Adrenal gland (tissue), 5 donors: ENCODE data around the gene TACC2.
A peak's percentile ranks its signal among the peaks of the same experiment; 100 is the strongest.

Experiments used
- POLR2A ChIP-seq, 2 donors: fragments of 450-650 bp; IDR thresholded peaks; one replicate each; pipeline ENCODE4 v1.6.1; 2017; ENCODE audit warnings: antibody characterized with exemption in 2 of 2, mild to moderate bottlenecking in 2 of 2, moderate library complexity in 1 of 2
- TF ChIP-seq, protein P1 (sequence below), 6 experiments: fragments of 450-650 bp in 4 of 6; fragments of 200-600 bp in 2 of 6; sonication (generic) in 1 of 6; IDR thresholded peaks; 1 replicate in 5 of 6; 2 replicates in 1 of 6; pipeline versions ENCODE4 v1.5.1 to v1.8.0; 2016 to 2021; ENCODE audit warnings: antibody characterized with exemption in 6 of 6, mild to moderate bottlenecking in 2 of 6, moderate library complexity in 1 of 6
- donor health status: DM: no; HTN: no; CAD: no.

DNA sequence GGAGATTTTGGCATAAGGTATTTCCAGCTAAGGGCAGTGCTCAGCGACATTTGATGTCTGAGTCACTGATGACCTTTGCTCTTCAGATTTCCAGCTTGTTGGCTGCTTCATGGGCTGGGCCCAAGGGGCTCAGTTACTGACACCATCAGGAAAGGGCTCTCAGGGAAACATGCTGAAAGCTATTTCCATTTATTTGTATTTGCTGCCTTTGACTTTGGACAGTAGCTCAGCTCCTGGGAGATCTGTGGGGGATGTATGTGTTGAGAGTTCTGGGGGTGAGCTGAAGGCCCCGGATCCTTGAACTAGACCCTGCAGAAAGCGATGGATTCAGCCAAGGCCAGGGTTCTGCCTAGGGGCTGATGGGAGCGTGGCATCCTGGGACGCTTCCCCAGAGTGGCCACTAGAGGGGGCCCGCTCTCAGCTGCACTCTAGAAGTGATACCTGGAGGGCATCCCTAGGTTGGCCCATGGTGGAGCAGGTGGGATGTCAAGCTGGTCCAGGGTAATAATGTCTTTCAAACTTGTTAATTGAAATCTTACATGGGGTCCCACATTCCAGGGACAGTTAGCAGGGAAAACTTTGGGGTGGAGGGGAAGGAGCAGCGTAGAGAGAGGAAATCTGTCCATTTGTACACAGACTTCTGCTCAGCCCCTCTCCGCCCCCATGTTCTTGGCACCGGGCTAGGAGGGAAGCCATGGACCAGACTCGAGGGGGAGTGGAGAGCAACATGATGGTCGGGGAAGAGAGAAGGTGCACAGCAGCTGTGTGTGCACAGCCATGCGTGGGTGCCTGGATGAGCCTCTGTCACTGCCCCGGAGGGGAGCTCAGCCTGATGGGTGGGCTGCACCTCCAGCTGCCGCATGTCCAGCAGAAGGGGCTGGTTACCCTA, 279.1 kb downstream of the TACC2 start:
- TF ChIP-seq, protein P1, sequence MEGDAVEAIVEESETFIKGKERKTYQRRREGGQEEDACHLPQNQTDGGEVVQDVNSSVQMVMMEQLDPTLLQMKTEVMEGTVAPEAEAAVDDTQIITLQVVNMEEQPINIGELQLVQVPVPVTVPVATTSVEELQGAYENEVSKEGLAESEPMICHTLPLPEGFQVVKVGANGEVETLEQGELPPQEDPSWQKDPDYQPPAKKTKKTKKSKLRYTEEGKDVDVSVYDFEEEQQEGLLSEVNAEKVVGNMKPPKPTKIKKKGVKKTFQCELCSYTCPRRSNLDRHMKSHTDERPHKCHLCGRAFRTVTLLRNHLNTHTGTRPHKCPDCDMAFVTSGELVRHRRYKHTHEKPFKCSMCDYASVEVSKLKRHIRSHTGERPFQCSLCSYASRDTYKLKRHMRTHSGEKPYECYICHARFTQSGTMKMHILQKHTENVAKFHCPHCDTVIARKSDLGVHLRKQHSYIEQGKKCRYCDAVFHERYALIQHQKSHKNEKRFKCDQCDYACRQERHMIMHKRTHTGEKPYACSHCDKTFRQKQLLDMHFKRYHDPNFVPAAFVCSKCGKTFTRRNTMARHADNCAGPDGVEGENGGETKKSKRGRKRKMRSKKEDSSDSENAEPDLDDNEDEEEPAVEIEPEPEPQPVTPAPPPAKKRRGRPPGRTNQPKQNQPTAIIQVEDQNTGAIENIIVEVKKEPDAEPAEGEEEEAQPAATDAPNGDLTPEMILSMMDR (IDR thresholded peaks at IDR 0.05) = peak; percentile 51 to 90 (median 74)
- no peak for TF ChIP-seq POLR2A (IDR thresholded peaks at IDR 0.05)
